ENCODE data around the gene NUMBL.

DNA sequence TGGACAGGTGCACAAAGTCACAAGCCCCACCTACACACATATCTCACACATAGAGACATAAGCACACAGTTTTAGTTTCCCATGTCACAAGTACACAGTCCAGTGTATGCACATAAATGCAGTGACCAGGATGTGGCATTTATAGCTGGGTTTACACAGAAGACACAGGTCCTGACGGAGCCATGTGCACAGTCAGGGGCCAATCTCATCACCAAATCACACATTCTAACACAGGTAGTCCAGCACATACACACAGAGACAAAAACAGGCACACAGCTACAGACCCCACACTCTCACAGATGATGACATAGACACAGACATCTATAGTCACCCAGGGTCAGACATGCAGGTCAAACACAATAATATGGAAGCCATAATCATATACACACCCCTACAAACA, 2.1 kb downstream of the NUMBL start:
- TF ChIP-seq CTCF (IDR thresholded peaks at IDR 0.05; ENCODE audit: insufficient read depth, low read length, poor library complexity, severe bottlenecking), result no peak
- no peak for TF ChIP-seq EZH2phosphoT487 (conservative IDR thresholded peaks at IDR 0.05; ENCODE audit: low read length)

Data from SU-DHL-6 (cell line).